AG10803 (cell line): ENCODE results near the gene SNTA1.

Source experiments
- DNase-seq: peaks from one replicate; pipeline ENCODE4 v3.0.0; 2010; ENCODE audit warnings: low read depth
- H3K4me3 ChIP-seq: 2 replicates; pipeline ENCODE4 v1.5.1; 2011; ENCODE audit warnings: mild to moderate bottlenecking, low read length, control low read depth
- TF ChIP-seq, protein P1 (sequence below): conservative IDR thresholded peaks from 2 replicates; pipeline ENCODE4 v1.5.1; 2011; ENCODE audit warnings: mild to moderate bottlenecking, low read length, control low read depth, inconsistent platforms

Gene SNTA1

DNA sequence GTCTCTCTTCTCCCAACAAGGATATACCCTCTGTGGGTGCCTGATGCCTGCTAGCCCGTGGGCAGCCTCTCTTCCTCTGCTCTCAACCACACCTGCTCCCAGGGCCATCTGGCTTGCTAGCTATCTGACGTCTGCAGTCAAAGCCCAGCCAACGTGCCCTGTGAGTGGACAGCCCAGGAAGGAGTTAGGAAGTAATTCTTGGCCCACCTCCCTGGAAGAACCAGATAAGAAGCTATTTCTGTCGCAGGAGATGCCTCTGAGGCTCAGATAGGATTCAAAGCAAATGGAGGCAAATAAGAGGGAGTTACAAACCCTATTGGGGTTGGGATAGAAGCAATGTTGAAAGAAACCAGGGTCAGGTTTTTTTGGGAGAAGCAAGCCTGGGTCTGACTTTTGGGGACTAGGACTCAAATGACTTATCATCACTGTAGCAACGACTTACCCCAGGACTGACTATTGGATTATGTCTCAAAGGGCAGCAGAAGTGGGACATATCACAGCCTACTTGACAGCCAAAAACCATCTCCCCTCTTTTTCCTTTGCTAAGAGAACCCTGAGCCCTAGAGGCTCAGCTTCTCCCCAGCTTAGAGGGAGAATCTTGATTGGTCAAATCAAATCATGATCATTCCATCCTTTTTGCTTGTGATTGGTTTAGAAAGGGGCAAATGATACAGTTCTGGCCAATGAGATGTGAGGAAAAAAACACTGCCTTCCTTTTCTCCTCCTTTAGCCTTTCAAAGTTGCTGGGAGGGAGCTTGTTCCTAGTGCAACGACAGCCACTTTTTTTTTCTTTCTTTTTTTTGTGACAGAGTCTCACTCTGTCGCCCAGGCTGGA, 24.2 kb downstream of the SNTA1 start:
- no peak overlapping the region for H3K4me3 ChIP-seq
- TF ChIP-seq, protein P1, sequence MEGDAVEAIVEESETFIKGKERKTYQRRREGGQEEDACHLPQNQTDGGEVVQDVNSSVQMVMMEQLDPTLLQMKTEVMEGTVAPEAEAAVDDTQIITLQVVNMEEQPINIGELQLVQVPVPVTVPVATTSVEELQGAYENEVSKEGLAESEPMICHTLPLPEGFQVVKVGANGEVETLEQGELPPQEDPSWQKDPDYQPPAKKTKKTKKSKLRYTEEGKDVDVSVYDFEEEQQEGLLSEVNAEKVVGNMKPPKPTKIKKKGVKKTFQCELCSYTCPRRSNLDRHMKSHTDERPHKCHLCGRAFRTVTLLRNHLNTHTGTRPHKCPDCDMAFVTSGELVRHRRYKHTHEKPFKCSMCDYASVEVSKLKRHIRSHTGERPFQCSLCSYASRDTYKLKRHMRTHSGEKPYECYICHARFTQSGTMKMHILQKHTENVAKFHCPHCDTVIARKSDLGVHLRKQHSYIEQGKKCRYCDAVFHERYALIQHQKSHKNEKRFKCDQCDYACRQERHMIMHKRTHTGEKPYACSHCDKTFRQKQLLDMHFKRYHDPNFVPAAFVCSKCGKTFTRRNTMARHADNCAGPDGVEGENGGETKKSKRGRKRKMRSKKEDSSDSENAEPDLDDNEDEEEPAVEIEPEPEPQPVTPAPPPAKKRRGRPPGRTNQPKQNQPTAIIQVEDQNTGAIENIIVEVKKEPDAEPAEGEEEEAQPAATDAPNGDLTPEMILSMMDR, result no peak
- DNase-seq, result no peak

DNA sequence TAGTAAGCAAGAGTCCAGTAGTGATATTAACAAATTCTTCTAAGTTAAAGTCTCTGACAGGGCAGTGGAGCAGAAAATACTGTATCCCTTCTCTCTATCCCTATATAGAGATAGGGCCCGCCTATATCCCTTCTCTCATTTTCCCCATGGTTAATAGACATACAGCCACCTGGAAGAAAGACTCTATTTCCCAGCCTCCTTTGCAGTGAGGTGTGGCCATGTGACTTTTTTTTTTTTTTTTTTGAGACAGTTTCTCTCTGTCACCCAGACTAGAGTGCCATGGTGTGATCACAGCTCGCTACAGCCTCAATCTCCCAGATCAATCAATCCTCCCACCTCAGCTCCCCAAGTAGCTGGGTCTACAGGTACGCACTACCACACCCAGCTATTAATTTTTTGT, 25.5 kb downstream of the SNTA1 start:
- H3K4me3 ChIP-seq, result no peak overlapping the region
- TF ChIP-seq, protein P1, result no peak
- DNase-seq, result no peak

DNA sequence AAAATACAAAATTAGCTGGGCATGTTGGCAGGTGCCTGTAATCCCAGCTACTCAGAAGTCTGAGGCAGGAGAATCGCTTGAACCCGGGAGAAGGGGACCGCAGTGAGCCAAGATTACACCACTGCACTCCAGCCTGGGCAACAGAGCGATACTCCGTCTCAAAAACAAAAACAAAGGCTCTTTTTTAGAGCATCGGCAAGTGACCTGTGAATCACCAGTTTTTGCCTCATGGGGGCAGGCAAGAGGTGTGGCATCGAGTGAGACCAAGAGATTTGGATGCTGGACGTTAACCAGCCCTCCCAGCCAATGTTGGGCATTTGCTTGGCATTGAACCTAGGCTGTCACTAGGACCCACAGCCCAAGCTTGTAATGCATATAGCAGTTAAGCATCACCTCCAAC, 27.6 kb downstream of the SNTA1 start:
- TF ChIP-seq, protein P1, result peak; percentile 61
- H3K4me3 ChIP-seq, result no peak overlapping the region
- peak; percentile 47 for DNase-seq

DNA sequence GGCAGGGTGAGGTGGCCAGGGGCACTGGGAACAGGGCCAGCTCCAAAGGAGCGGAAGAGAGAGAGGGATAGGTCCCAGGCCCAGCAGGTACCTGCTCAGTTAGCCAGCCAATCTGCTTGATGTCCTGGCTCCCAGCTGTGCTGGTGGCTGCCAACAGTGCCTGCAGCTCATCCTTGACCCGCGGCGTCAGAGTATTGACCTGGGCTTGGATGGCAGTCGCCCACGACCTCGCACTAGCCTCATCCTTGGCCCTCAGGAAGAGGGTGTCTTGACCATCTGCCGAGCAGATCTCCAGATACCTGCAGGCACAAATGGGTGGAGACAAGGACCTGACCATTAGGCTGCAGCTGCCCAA, 31.1 kb downstream of the SNTA1 start:
- DNase-seq, result no peak
- no peak overlapping the region for H3K4me3 ChIP-seq
- TF ChIP-seq, protein P1, result no peak

DNA sequence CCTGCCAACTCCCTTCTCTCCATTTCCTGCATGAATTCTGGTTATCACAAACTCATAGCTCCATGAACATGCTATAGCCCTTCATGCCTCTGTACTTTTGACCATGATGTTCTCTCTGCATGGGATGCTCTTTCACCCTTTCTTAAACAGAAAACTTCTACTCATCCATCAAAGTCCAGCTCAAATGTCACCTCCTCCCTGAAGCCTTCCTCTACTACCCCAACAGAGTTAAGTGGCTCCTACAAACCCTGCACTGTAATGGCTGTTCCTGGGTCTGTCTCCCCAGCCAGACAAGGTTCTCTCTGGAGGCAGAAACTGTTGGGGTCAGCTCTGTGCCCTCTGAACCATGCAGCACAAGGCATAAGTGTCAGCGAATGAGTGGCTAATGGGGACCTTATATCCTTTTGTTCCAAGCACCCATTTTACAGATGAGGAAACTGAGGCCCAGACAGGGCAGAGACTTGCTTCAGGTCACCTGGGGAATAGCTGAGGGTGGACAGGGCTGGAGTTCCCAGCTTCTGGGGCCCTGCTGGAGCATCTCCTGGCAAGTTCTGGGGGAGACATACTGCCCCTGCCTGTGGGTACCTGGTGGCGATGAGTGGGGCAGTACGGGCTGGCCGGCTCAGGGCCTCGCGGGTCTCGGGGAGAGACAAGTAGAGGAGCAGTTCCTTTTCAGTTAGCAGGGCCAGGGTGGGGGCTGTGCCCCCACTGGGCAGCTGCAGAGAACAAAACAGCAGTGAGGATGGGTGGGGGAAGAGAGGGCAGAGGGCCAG, 31.7 kb downstream of the SNTA1 start:
- no peak overlapping the region for H3K4me3 ChIP-seq
- no peak for DNase-seq
- TF ChIP-seq, protein P1, result no peak

DNA sequence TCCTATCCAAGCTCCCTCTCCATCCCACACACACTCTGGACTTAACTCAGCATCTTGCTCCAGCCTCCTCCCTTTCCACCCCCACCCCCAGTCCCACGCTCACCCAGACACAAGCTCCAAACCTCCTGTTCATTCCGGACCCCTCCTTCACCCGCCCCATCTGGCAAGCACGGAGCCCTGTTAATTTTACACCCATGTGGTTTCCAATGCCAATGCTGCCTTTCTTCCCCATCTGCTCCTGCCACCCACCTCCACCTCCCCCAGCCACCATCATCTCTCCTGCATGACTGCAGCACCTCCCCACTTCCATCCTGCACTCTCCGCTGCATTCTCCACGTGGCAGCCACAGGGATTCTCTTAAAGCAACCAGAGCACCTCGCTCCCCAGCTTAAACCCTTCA, 32.3 kb downstream of the SNTA1 start:
- TF ChIP-seq, protein P1, result no peak
- H3K4me3 ChIP-seq, result no peak overlapping the region
- DNase-seq, result no peak
